GM18520 (cell line): Measurements from ENCODE around the gene C5.

Experiments
- ATAC-seq: cut with Tn5 transposase; IDR thresholded peaks from one replicate; pipeline ENCODE4 v1.9.1; 2021; ENCODE audit not compliant: unreplicated experiment

Gene C5

GRCh38 chr9:120913647-120914264 is 136.3 kb downstream of the C5 start:
- ATAC-seq, result no peak

- no peak for ATAC-seq
These were observed 137.0 kb downstream of the C5 start for GRCh38 chr9:120912958-120913646.

- ATAC-seq, result no peak
These were observed 138.7 kb downstream of the C5 start for GRCh38 chr9:120911295-120911837.

GRCh38 chr9:120910643-120911042 is 139.4 kb downstream of the C5 start:
- no peak for ATAC-seq

- ATAC-seq, result no peak
These were observed 140.2 kb downstream of the C5 start for GRCh38 chr9:120909904-120910303.

GRCh38 chr9:120905315-120906164 is 144.5 kb downstream of the C5 start:
- no peak for ATAC-seq

- no peak for ATAC-seq
These were observed 145.1 kb downstream of the C5 start for GRCh38 chr9:120904978-120905301.

GRCh38 chr9:120904061-120904977 is 145.8 kb downstream of the C5 start:
- no peak for ATAC-seq

- ATAC-seq, result no peak
These were observed 147.2 kb downstream of the C5 start for GRCh38 chr9:120902569-120903535.
